HG03520 (cell line): Measurements from ENCODE around the gene NHEJ1.

ENCODE experiments used
- ATAC-seq: cut with Tn5 transposase; IDR thresholded peaks from one replicate; pipeline ENCODE4 v1.9.1; 2021; ENCODE audit warnings: mild to moderate bottlenecking, moderate library complexity; ENCODE audit not compliant: unreplicated experiment

NHEJ1 gene

GRCh38 chr2:219167997-219168396 lies 7.4 kb upstream of the NHEJ1 start:
- no peak for ATAC-seq

- no peak for ATAC-seq
These were observed 4.7 kb upstream of the NHEJ1 start for GRCh38 chr2:219165058-219165911.

GRCh38 chr2:219163156-219163555 lies 2.5 kb upstream of the NHEJ1 start:
- ATAC-seq: no peak

GRCh38 chr2:219161097-219161496 lies 482 bp upstream of the NHEJ1 start:
- no peak for ATAC-seq

GRCh38 chr2:219159771-219160185 lies 837 bp downstream of the NHEJ1 start:
- ATAC-seq: no peak

- ATAC-seq: no peak
These were observed 2.0 kb downstream of the NHEJ1 start for GRCh38 chr2:219158586-219158985.

GRCh38 chr2:219158025-219158424 lies 2.6 kb downstream of the NHEJ1 start:
- ATAC-seq: no peak

GRCh38 chr2:219157396-219157795 lies 3.2 kb downstream of the NHEJ1 start:
- no peak for ATAC-seq

GRCh38 chr2:219155054-219155644 lies 5.5 kb downstream of the NHEJ1 start:
- no peak for ATAC-seq

- ATAC-seq: no peak
These were observed 10.9 kb downstream of the NHEJ1 start for GRCh38 chr2:219149667-219150066.

- ATAC-seq: no peak
These were observed 18.3 kb downstream of the NHEJ1 start for GRCh38 chr2:219142329-219142728.

- no peak for ATAC-seq
These were observed 19.9 kb downstream of the NHEJ1 start for GRCh38 chr2:219140722-219141121.

- ATAC-seq: no peak
These were observed 26.6 kb downstream of the NHEJ1 start for GRCh38 chr2:219133976-219134375.

- ATAC-seq: no peak
These were observed 28.9 kb downstream of the NHEJ1 start for GRCh38 chr2:219131744-219132143.

- ATAC-seq: no peak
These were observed 29.3 kb downstream of the NHEJ1 start for GRCh38 chr2:219131327-219131726.

GRCh38 chr2:219129589-219129988 lies 31.0 kb downstream of the NHEJ1 start:
- ATAC-seq: no peak

- no peak for ATAC-seq
These were observed 32.2 kb downstream of the NHEJ1 start for GRCh38 chr2:219128396-219128795.

GRCh38 chr2:219127037-219127635 lies 33.5 kb downstream of the NHEJ1 start:
- no peak for ATAC-seq

- no peak for ATAC-seq
These were observed 34.1 kb downstream of the NHEJ1 start for GRCh38 chr2:219126555-219126954.

- no peak for ATAC-seq
These were observed 34.7 kb downstream of the NHEJ1 start for GRCh38 chr2:219125886-219126270.

- no peak for ATAC-seq
These were observed 35.3 kb downstream of the NHEJ1 start for GRCh38 chr2:219125225-219125885.
